GM18867 (cell line): ENCODE data around the gene ROPN1L.
"Not testable (repeated sequence)": the region's sequence is repeated elsewhere in the genome, so short reads cannot be mapped to it uniquely, and the experiment has no call there.

ENCODE experiments used
- ATAC-seq: cut with Tn5 transposase; IDR thresholded peaks from one replicate; pipeline ENCODE4 v1.9.1; 2021; ENCODE audit warnings: mild to moderate bottlenecking, moderate library complexity; ENCODE audit not compliant: unreplicated experiment

The ROPN1L gene

DNA sequence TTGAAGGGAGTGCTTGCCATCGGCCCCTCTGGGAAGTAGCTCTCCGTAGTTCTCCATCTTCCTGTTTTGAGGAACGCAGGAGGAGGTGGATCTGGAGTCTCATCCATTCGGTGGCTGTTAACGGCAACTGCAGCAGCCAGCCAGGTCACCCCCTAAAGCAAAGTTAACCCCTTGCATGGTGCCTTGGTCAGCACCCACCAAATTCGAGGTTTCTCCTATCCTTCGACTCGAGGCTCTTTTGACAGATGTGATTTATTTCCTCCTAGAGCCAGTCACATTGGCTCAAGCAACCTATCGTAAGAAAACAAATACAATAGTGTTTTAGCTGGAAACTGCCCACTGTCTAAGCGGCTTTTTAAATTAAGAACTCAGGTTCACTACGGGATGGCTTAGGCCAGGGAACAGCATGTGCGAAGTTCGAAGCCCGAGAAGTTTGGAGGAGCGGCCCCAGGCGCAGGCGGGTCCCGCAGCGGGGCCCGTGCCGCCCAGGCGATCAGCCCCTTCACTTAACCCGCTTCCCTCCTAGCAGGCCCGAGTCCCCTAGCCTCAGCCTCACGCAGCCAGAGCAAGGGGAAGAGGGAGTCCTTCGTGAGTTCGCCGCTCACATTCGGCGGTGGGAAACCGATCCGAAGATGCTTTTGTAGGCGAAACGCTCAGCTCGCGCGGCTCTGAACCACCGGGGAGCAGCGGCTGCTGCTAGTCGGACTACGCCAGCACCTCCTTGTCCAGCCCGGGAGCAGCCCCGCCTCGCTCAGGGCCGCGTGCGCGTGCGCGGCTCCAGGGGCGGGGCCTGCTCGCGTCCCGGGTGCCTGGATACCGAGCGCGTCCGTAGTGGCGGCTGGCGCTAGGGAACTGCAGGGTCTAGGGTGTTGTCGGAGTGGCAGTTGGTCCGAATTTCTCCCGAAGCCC is at the start of gene ROPN1L:
Gene ROPN1L, plus strand, starts transcription at position 797 of the 909 bp plus-strand sequence. CDS start 289 bp downstream, outside the sequence.
- ATAC-seq: peak; percentile 98

DNA sequence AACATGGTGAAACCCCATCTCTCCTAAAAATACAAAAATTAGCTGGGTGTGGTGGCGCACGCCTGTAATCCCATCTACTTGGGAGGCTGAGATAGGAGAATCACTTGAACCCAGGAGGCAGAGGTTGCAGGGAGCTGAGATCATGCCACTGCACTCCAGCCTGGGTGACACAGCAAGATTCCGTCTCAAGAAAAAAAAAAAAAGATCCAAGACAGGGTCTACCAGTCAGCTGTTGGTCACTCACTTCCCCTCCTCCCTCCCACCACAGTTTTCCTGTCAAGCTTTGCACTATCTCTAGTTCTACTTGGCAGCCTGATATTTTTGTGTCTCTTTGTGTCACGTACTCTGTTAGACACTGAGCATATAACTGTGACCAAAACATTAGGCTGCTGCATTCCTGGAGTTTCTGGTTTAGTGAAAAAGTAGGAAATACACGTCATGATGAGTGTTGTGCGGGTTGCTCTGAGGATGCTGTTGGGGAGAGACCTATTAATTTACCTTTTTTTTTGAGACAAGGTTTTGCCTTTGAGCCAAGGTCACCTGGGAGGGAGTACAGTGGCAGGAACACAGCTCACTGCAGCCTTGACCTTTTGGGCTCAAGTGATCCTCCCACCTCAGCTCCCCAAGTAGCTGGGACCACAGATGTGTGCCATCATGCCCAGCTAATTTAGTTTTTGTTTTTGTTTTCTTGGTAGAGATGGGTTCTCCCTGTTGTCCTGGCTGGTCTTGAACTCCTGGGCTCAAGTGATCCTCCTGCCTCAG is 48.9 kb upstream of the ROPN1L start:
- ATAC-seq: not testable (repeated sequence)

DNA sequence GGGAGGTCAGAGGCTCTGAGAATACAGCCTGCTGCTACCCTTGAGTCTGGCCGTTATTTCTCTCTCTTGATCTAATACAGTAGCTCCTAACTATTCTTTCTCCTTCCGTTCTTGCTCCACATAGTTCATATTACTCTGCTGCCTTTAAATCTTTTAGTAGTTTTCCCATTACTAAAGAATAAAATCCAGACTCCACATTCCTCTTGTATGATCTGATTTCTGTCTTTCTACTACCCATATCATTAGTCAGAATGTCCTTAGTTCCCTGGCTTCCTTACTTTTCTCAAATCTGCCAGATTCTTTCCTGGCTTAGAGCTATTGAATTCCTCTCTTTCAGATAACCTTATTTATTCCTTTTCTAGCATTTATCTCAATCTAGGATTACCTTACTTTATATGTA is 48.2 kb upstream of the ROPN1L start:
- no peak for ATAC-seq

DNA sequence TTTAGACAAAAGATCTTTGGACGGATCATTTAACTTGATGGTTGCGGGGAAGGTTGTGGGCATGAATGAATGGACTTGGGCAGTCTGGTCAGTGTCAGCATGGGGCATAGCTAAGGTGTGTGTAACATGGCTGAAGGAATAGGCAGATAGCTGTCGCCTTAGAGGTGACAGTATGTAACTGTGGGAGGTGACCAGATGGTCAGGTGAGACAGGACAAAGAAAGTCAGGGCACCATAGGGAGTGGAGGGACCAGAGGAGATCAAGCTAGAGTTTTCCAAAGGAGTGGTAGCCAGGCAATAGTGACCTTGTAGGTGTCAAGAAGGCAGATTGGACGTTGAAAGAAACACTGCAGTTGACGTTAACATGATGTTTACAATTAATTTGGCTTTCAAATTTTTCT is 45.1 kb upstream of the ROPN1L start:
- no peak for ATAC-seq

DNA sequence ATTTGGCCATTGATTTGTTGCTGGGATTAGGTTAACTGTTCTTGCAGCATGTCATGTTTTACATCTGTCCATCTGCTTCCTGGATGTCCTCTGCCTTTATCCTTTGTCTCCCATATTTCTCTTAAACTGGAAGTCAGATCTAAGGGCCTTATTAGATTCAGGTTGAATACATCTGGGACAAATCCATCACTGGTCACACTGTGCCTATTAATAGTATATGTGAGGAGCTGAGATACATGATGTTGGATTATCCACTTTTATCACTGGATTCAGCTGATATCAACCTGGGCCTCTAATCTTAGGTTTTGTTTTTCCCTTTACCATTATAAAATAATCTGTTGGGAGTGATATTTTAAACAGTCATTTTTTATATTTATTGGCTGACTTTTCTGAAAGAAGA is 41.8 kb upstream of the ROPN1L start:
- ATAC-seq: no peak

DNA sequence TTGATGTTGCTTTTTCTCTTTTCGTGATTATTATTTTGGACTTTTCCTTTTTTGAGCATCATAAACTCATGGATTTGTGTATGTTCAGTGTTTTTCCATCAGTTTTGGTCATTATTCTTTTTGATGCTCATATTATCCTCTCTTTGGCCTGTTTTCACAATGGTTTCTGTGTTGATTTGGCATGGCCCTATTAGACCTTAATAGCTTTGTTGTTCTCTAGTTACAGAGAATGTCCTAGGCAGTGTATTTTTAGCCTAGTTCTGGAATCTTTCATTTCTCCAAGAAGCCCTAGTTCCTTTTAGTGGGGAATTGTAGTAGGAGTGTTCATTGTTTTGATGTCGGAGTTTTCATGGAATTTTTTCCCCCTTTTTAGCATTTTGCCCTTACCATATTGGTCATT is 41.3 kb upstream of the ROPN1L start:
- no peak for ATAC-seq

DNA sequence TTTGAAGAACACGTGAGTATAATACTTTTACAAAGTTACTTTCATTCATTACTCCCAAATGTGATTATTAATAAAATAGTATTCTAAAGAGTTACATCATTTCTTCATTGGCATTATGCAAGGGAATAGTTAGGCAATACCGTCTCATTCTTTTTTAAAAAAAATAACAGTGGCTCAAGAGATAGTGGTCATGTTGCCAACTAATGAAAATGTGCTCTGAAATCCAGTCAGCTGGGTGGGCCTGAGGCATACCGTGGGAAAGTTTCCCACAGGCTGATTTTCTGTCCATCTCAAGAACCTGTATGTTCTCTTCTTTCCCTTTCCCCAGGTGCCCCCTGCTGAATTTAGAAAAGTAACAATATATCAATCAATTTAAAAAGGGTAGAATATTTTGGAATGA is 40.8 kb upstream of the ROPN1L start:
- no peak for ATAC-seq

DNA sequence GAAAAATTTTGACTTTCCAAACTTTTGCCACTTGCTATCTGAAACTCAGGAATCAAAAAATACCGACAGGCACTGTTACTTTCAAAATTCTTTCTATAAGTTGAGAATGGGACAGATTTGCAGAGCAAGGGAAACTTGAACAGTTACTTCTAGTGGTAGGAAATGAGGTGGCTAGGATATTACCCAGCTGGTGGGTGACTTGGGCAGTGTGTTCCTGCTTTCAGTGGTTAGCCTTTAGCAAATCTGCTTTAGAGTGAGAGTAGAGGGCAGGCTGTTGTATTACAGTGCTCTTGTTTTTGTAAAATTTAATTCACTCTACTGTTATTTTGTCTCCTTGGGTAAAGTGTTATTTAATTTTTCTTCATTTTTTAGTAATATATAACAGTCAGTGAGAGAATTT is 40.2 kb upstream of the ROPN1L start:
- ATAC-seq: no peak

DNA sequence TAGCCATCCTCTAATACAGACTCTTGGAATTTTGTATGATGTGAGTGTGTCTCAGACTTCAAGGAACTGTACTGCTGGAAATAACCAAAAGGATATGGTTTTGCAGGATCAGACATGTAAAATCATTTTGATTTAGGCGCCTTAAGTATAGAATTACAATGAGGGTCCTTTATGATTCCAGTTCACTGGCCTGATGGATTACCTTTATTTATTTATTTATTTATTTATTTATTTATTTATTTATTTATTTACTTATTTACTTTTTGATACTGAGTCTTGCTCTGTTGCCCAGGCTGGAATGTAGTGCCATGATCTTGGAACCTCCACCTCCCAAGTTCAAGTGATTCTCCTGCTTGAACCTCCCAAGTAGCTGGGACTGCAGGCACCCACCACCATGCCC is 37.9 kb upstream of the ROPN1L start:
- no peak for ATAC-seq

DNA sequence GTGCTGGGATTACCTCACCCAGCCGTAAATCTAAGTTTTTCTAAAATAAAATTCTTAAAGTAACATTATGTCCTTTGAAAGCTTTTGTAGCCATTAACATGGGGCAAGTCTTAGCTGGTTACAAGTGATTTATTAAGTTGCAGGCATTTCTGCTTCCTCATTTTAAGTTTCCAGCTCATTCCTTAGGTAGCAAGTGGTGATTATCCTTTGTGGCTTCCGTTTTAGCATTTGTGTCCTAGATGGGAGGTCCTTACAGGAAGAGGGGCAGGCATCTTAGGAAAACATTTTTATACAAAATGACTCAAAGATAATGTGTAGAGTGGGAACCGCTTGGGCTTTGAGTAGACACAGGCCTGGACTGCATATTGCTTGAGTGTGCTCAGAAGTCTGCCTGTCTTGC is 35.0 kb upstream of the ROPN1L start:
- no peak for ATAC-seq

DNA sequence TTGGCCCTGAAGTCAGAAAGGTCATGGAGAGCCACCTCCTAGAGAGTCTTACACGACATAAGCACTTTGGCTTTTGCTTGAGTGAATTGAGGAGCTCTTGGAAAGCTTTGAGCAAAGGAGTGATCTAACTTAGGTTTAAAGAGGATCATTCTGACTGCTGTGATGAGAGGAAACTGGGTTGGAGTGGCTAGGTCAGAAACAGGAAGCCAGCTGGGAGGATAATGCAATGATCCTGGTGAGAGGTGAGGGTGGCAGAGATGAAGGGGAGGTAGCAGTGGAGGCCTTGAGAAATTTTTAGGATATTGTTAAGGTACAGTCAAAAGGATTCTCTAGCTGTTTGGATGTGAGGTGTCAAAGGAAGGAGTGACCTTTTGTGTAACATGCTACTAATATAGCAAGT is 32.2 kb upstream of the ROPN1L start:
- ATAC-seq: no peak

DNA sequence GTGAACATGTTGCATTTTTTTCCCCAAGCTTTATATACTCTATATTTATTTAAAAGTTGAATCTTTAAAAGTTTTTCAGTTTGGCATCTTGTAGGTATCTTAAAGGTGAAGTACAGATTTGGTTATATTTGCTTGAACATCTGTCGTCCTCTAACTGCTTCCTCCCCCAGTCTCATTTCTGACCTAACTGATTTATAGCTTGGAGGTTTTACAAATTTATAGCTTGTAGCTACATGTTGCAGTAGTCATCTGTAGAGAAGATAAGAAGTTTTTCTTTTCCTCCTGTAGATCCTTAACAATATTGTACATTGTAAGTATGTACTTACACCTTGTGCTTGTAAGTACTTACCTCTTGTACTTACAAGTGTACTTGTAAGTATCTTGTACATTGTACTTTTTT is 31.0 kb upstream of the ROPN1L start:
- no peak for ATAC-seq

DNA sequence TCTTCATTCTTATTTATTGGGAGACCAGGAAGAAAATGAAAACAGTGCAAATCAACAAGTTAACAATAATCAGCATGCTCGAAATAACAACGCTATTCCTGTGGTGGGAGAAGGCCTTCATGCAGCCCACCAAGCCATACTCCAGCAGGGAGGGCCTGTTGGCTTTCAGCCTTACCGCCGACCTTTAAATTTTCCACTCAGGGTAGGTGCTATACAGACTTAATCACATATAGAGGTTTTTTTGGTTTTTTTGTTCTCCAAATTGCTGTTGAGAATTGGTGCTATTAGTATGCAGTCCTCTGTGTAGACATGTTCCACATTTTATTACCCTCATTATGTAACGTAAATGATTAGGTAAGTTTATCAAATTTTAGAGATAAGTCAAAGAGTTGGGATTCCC is 30.3 kb upstream of the ROPN1L start:
- ATAC-seq: no peak

DNA sequence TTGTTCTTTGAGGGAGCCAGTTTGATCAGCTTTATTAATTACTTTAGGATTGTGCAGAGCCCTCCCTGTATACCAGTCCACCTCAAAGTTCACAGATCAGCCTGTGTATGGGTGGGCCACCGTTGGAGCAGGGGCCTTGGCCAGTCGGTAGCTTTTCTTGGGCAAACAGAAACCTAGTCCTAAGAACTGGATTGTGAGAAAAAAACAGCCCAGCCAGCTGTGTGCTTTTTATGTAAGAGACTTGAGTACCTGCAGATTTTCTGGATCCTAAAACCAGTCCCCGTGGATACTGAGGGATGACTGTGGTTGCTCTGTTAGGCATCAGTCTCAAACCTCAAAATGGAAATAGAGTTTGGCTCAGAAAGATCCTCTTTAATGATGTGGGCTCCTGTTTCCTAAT is 24.8 kb upstream of the ROPN1L start:
- no peak for ATAC-seq

DNA sequence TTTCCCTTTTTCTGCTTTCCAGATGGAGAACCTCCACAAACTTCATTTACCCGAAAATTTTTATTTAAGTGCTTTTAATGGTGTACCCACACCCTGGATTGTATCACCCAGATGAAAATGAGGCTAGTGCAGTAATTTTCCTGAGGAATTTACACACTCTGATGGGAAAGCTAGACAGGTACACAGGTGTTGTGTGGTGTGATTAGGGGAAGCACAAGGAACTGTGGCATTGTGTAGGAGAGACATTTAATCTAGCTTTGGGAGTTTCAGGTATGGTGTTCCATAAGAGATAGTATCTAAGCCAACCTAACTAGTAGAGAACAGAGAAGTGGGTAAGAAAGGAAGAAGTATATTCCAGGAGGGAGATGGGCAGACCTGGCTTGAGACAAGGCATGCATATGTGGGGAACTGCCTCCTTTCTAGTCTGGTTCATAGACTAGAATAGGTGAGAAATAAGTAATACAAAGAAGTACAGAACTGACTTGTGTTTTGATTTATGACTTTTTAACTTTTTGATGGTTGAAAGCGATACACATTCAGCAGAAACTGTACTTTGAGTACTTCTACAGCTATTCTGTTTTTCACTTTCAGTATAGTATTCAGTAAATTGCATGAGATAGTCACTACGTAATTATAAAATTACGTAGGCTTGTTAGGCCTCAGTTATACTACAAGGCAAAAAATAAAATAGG is 22.9 kb upstream of the ROPN1L start:
- peak; percentile 87 for ATAC-seq

DNA sequence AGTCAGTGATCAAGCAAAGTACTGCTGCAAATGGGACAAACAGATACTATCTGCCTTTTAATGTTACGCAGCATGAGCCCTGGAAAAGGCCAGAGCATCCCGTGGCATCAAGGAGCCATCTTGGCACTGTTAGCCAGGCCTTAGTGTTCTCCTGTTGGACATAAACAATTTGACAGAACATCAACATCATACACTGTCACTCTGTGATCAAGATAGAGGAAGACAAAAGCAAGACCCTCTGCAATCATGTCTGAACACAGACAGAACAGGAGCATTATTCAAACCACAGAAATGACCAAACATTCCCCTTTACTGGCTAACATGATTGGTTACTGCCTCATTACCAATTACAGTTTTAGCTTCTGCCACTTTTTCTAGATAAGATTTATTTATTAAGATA is 21.2 kb upstream of the ROPN1L start:
- no peak for ATAC-seq

DNA sequence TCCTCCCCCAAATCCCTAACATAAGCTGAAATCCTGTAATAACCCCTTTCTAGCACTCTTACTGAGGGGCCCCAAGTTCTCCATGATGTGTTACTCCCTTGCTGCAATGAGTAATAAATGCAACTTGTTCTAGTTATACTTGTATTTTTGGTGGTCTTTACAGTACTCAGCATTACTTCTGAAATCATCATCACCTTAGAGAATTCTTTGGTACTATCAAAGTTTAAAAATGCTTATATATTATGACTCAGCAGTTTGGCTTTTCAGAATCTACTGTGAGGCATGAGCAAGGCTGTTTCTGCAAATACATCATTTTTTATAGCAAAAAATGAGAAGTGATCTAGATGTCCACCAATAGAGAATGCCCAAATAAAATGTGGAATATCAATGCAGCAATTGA is 20.7 kb upstream of the ROPN1L start:
- ATAC-seq: no peak

DNA sequence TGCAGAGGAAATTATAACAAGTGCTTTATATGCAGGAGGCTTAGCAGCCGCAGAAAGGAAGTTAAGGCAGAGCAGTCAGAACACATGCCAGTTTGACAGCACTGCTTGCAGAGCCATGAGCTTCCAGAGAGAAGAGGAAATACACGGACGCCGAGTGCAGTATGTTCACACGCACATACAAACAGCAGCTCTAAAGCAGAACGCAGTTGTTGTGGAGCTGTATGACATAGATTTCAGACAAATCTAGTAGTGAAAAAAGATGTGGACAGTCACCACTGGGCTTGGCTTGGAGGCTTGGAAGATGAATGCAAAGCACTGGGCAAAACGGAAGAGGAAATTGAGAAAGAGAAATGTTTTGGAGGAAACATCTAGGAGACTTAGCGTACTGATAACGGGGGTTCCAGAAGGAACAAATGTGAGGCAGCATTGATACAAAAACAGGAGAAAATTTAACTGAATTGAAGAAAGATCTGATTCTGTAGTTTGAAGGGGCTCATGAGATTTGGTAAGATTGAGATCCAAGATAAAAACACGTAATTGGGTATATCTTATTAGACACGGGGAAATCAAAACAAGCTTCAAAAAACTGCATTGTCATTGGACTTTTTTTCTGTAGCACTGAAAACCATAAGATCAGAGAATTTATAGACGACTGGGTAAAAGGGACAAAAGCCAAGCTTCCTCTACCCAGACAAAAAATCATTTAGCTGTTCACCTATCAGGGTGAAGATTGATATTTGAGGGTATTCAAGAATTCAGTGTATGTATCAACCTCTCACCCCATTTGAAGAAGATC is 19.6 kb upstream of the ROPN1L start:
- no peak for ATAC-seq

DNA sequence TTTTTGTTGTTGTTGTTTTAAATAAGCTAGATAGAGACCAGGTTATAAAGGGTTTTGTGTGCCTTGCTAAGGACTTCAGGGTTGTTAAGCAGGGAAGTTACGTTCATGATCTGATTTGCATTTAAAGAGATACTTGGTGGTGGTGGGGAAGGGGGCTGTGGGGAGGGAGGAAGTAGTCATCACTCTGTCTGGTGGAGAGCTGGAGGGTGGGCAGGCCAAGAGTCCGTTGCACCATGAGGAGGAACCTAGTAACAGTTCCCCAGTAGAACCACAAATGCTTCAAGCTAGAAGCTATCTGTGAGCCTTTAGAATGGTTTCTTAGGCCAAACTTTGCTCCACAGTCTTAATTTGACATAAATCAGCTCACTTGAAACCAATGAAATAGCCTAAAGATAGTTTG is 18.7 kb upstream of the ROPN1L start:
- ATAC-seq: no peak

DNA sequence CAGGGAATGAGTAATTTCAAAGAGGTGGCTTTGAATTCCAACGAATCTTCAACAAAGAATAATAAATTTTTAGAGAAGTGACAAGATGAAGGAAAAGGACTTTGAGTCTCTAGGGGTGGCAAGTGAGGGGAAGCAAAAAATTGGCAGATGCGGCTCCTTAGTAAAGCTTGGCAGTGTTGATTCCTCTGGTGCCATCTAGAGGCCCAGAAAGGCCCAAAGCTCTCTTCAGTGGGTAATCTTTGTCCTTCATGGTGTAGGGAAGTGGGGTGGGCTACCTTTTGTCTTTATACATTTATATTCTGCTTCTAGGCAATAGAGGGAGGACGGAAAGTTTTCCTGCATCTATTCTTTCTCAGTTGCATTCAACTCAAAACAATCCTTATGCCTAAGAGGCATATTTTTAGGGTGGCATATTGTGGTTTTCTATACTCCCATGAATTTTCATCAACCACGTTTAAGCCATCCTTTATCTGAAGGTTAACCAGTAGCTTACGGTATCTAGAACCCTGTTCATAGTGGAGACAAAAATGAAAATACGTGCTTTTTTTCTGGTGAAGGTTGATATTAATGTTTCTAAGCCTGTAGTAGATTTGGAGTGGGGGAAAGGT is 17.5 kb upstream of the ROPN1L start:
- no peak for ATAC-seq
